HG02763 (cell line): ENCODE data around the gene NGRN.
"Not testable (repeated sequence)": the region's sequence is repeated elsewhere in the genome, so short reads cannot be mapped to it uniquely, and the experiment has no call there.

Experiments
- ATAC-seq: cut with Tn5 transposase; IDR thresholded peaks from one replicate; pipeline ENCODE4 v1.9.1; 2021; ENCODE audit warnings: mild to moderate bottlenecking, moderate library complexity; ENCODE audit not compliant: unreplicated experiment

NGRN gene

GRCh38 chr15:90278467-90278866 lies 13.0 kb downstream of the NGRN start:
- not testable (repeated sequence) for ATAC-seq

DNA sequence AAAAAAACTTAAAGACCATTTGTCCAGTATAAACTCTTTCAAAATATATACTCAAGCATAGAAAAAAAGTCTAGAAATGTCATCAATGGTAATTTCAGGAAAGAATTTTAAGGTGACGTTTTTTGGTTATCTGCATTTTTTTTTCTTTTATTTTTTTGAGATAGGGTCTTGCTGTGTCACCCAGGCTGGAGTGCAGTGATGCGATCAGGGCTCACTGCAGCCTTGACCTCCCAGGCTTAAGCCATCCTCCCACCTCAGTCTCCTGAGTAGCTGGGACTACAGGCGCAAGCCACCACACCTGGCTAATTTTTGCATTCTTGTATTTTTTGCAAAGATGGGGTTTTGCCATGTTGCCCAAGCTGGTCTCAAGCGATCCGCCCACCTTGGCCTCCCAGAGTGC lies 15.3 kb downstream of the NGRN start:
- ATAC-seq: not testable (repeated sequence)

DNA sequence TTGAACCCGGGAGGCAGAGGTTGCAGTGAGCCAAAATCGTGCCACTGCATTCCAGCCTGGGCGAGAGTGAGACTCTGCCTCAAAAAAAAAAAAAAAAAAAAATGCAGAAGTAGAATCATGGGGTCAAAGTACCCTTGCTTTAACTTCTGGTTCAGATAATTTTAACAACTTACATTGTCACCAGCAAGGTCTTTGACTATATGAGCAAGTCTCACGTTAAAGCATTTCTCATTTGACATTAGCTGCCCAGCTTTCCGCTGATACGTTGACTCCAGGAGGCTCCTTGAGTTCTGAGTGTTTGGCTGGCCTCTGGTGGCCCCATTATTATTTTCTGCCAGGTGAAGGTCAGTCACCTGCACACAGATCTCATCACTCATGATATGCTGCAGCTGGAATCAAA lies 16.2 kb downstream of the NGRN start:
- ATAC-seq: not testable (repeated sequence)

DNA sequence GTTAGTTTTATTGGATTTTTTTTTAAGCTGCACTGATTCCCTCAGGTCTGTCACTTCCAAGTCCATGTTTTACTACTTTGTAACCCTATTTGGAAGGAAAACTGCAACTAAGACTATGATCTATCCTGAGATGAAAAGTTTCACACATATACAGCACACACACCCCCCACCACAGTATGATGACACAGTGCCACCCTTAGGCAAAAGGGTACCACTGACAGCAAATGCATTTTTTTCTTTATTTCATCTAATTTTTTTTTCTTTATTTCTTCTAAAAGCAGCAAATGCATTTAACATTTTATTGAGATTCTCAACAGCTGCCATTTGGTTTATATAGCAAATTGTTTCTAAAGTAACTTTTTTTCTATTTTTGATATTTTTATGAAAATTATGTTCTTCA lies 21.2 kb downstream of the NGRN start:
- ATAC-seq: no peak

GRCh38 chr15:90287101-90287500 lies 21.6 kb downstream of the NGRN start:
- no peak for ATAC-seq

- ATAC-seq: no peak
These were observed 22.5 kb downstream of the NGRN start for GRCh38 chr15:90287946-90288345.

DNA sequence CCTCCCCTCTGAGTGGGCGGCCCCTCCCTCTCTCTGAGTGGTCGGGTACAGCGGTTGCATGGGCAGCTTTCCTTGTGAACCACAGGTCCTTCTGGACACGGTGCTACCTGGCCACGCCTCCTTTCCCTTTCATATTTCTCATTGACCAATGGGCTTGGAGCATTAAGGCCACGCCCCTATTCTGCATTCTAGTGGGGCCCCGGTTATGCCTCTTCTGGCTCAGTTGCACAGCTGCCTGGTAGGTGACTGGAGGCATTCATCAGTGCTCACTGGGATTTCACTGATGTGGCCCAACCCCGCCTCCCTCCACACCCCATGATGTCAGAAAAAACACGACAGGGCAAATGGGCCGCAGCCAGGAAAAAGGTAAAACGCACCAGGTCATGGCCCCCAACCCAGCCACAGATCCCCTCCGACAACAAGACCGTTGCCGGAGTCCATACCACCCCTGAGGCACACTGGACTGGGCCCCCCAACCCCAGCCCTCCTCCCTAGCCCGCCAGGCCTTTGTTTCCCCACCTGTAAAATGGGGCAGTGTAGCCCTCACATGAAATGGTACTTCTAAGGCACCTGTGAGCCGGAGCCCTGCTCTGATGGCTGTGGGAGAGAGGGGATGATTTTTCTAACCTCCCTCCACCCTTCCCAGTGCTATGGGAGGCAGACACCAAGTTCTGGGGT lies 26.3 kb downstream of the NGRN start:
- ATAC-seq: no peak

- ATAC-seq: not testable (repeated sequence)
These were observed 27.8 kb downstream of the NGRN start for GRCh38 chr15:90293040-90293810.

DNA sequence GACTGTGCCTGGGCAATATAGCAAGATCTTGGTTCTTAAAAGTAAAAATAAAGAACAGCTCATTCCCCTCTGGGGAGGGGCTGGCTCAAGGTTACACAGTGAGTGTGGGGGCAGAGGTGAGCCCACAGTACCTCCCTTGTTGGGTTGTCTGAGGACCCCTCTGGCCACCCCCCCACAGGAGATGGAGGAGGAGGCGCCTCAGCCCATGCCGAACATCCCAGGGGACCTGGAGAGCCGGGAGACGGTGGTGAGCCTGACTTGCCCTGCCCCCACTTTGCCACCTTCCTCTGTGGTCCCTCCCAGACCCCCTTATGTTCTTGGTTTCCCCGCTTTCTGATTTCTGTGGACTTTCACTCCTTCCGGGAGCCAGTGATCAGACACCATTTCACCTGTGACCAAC lies 28.7 kb downstream of the NGRN start:
- no peak for ATAC-seq

DNA sequence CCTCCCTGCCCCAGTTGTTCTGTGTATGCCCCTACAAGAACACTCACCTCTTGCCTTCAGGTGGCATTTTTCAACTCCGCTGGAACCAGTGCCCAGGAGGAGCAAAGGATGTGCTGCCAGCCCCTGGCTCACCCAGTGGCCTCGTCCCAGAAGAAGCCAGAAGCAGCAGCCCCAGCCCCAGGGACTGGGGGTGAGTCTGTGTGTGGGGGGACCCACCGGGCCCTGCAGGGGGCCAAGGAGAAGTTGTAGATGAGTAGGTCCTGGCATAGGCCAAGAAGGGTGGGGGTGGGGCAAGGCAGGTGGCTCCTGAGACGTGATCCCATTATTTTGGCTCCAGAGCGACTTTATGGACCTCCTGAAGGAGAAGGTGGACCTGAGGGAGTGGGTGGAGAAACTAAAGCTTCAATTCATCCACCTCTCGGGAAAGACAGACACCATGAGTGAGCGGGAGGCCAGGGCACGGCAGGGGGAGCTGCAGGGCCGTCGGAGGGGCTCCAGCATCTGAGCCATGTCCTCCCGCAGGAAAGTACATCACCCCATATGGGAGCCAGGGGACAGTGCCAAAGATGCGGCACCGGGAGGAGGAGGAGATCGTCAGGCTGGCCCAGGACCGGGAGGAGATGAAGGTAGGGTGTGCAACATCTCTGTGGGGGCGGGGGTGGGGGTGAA lies 29.3 kb downstream of the NGRN start:
- no peak for ATAC-seq

- ATAC-seq: no peak
These were observed 29.8 kb downstream of the NGRN start for GRCh38 chr15:90295270-90295648.

DNA sequence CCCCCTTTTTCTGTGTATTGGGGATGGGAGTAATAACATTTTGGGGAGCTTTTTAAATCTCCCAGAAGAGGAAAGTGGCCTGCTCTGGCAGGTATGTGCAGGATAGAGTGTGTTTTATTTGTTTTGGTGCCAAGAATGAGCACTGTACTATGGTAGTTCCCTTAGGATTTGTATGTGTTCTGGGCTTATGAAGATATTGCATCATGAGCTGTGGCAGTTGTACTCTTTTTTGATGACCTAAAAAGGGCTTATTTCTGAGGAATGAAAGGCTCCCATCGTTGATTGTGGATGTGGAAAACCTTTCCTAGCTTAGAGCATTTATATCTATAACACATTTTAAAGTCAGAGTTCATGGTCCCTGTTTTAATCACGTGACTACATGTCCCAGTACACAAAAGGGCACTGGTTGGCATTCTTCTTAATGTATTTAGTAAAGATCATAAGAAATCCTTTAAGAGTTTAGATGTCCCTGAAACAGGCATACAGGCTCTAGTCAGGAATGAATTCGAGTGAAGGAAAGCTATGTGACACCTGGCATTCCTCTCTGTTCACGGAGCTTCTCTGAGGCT lies 30.9 kb downstream of the NGRN start:
- ATAC-seq: not testable (repeated sequence)

DNA sequence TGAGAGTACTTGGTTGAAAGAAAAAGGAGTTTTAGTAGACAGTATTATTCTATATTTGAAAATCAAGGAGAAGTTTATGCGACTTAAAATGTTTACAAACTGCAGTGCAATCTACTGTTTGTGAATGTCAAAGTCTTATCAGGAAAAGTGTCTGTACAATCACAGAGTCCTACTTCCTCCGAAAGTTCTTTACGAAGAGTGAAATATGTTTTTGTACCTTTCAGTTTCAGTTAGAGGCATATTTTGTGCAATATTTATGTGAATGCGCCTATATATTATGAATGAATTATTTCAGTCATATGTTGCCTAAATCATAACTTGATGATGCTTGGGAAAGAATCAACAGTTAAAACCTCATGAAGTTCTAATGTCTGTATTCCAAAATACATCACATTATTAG lies 31.5 kb downstream of the NGRN start:
- ATAC-seq: no peak

DNA sequence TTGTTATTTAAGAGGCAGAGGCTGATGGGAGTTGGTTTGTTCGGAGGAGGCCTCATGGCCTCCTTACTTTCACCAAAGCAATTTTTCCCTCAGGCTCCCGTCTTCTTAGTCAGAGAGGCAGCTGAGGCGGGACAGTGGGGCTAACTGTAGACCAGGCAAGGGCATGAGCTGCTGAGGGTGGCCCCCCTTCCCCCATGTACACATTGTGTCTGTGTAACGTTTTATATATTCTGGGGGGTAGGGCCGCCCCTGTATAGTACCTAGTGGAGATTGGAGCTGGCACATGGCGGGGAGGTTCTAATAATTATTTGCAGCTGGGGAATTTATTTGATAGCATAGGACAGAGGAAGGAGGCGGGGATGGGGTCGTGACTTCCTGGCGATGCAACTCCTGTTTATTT lies 35.1 kb downstream of the NGRN start:
- no peak for ATAC-seq

- no peak for ATAC-seq
These were observed 35.7 kb downstream of the NGRN start for GRCh38 chr15:90300988-90301706.

GRCh38 chr15:90301707-90302300 lies 36.3 kb downstream of the NGRN start:
- no peak for ATAC-seq

DNA sequence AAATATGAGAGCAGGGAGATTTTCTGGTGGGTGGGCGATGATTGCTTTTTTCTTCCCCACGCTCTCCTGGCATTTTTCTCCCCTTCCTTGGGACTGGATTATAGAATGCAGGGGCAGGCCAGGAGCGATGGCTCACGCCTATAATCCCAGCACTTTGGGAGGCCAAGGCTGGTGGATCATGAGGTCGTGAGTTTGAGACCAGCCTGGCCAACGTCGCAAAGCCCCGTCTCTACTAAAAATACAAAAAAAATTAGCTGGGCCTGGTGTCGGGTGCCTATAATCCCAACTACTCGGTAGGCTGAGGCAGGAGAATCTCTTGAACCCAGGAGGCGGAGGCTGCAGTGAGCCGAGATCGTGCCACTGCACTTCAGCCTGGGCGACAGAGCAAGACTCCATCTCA lies 39.9 kb downstream of the NGRN start:
- not testable (repeated sequence) for ATAC-seq

GRCh38 chr15:90305932-90306331 lies 40.5 kb downstream of the NGRN start:
- ATAC-seq: no peak

DNA sequence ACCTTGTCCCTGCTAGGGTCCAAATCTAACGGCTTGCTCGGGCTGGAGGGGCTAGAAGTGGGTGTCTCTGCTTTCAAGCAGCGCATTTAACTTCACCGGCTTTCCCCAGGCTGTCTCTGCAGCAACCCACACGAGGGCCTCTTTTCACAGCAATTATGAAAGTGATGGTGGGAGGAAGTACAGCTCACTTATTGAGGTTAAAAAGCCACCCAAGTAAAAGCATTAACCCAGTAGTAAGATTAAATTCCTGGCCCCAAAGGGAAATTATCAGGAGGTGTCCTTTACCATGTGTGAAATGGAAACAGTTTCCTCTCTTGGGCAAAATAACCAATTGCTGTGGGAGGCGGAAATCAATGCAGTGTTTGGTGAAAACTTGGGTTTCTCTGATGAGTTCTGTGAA lies 41.1 kb downstream of the NGRN start:
- peak; percentile 60 for ATAC-seq

- no peak for ATAC-seq
These were observed 42.2 kb downstream of the NGRN start for GRCh38 chr15:90307661-90308060.

- no peak for ATAC-seq
These were observed 43.5 kb downstream of the NGRN start for GRCh38 chr15:90309020-90309419.
